GM12874 (cell line): ENCODE results near the gene GRIN3B.

ENCODE experiments used
- TF ChIP-seq, protein P1 (sequence below): IDR thresholded peaks from 2 replicates; pipeline ENCODE4 v1.5.1; 2011; ENCODE audit warnings: low read depth, mild to moderate bottlenecking, control low read depth, low read length, moderate library complexity; ENCODE audit not compliant: insufficient read depth

Gene GRIN3B

DNA sequence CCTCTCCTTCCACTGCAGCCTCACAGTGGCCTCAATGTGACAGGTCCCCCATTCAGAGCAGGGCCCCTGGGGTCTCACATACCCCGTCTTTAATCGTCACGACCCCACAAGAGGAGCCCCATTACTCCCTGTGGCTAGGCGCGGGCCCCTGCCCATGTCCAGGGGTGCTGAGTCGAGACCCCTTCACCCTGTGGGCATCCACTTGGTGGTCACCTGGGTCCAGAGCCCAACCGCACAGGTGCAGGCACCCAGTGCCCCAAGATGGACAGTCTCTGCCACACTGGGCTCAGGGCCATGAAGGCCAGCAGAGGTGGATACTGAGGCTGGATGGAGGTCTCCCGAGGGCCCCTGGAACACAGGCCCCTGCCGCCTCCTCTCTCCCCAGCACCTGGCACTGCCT, 17.7 kb downstream of the GRIN3B start:
- TF ChIP-seq, protein P1, sequence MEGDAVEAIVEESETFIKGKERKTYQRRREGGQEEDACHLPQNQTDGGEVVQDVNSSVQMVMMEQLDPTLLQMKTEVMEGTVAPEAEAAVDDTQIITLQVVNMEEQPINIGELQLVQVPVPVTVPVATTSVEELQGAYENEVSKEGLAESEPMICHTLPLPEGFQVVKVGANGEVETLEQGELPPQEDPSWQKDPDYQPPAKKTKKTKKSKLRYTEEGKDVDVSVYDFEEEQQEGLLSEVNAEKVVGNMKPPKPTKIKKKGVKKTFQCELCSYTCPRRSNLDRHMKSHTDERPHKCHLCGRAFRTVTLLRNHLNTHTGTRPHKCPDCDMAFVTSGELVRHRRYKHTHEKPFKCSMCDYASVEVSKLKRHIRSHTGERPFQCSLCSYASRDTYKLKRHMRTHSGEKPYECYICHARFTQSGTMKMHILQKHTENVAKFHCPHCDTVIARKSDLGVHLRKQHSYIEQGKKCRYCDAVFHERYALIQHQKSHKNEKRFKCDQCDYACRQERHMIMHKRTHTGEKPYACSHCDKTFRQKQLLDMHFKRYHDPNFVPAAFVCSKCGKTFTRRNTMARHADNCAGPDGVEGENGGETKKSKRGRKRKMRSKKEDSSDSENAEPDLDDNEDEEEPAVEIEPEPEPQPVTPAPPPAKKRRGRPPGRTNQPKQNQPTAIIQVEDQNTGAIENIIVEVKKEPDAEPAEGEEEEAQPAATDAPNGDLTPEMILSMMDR, result no peak

- TF ChIP-seq, protein P1, result no peak
Observed at GRCh38 chr19:1018393-1018792, 18.2 kb downstream of the GRIN3B start.

DNA sequence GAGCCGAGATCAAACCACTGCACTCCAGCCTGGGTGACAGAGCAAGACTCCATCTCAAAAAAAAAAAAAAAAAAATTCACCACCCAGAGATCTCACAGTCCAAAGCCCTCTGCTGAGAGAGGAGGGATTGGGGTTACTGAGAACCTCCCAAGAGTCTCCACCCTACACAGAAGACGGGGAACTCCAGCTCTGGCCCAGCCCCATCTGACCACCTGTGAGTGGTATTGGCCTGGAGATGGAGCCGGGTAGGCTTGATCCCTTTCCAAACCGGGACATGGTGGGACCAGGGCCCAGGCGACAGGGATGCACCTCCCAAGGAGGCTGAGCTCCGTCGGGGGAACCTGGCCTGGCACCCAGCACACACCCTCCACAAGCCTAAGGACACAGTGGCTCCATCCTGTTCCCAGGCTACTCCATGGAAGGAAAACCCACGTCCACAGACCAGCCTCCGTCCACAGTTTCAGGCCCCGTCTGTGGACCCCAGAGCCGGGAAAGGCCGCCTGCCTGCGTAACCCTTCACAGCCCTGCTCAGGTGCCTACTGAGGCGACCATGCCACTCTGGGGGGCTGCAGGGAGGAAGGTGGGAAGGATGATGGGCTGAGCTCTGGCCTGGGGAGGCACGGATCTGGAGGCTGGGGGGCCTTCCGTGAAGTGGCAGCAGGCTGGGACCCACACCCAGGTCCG, 18.9 kb downstream of the GRIN3B start:
- TF ChIP-seq, protein P1, result no peak

DNA sequence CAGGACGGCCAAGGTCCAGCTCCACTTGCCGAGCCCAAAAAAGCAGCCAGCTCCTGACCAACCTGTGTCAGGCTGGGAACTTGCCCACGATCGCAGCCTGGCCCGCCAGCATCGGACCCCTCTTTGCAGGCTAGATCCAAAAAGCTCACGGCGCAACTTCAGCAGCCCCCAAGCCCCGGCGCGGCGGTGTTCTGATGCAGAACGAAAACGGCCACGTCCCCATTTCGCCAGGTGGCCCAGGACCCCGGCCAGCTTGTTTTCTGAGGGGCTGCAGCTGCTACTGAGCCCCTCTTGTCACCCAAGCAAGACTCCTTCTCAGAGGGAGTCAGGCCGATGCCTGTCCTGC, 19.4 kb downstream of the GRIN3B start:
- TF ChIP-seq, protein P1, result no peak

- TF ChIP-seq, protein P1, result no peak
Observed at GRCh38 chr19:1019980-1020867, 20.0 kb downstream of the GRIN3B start.

GRCh38 chr19:1020868-1021425, 20.7 kb downstream of the GRIN3B start, which contains the start of gene TMEM259:
TSS of gene TMEM259 (minus strand) at chr19:1021123. CDS start at chr19:1020996, 127 bp downstream.
- TF ChIP-seq, protein P1, result no peak
